ENCODE data around the gene GLDC. TPM values are rescaled to one million over a fixed set of nuclear protein-coding genes. Genes with fewer than 3 reads are reported as not detected.

Gene GLDC
- total and polyA plus RNA-seq, 10 of the 15 experiments (the other 5 are each of a cell fraction or from before 2014, with no cell fraction given): 33.1 to 165 (median 114) TPM

DNA sequence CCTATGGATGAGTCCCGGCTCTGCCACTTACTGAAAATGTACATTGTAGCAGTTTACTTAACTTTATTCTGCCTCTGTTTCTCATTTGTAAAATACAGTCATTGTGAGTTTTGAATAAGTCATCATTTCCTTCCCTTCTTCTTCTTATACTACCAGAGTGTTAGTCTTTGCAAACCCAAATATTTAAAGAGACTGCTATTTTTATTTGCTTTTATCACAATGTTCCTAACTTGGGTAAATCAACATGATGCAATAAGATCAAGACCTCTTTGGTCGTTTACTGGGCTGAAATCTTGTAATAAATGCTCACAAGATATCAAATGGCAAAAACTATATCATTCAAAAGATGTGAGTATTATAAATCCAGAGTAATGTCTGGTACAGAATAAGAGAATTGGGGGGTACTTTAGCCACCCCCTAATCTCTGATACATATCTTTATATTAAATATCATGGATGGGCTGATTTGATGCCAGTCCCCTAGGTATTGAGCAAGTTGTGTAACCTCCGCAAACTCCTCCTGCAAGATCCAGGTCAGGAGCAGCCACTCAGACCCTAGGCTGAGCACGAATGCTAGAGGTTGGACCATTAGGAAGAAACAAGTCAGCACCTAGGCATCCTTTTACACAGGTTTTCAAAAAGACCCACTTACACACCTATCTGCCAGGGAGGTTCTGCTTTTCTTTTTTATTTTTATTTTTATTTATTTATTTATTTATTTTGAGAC is 13.3 kb upstream of the GLDC start (continued):
- TF ChIP-seq, protein P1, sequence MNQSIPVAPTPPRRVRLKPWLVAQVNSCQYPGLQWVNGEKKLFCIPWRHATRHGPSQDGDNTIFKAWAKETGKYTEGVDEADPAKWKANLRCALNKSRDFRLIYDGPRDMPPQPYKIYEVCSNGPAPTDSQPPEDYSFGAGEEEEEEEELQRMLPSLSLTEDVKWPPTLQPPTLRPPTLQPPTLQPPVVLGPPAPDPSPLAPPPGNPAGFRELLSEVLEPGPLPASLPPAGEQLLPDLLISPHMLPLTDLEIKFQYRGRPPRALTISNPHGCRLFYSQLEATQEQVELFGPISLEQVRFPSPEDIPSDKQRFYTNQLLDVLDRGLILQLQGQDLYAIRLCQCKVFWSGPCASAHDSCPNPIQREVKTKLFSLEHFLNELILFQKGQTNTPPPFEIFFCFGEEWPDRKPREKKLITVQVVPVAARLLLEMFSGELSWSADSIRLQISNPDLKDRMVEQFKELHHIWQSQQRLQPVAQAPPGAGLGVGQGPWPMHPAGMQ (IDR thresholded peaks at IDR 0.05; ENCODE audit: borderline replicate concordance): no peak
- TF ChIP-seq RUNX3 (IDR thresholded peaks at IDR 0.05; ENCODE audit: low read length): no peak
- TF ChIP-seq, protein P2, sequence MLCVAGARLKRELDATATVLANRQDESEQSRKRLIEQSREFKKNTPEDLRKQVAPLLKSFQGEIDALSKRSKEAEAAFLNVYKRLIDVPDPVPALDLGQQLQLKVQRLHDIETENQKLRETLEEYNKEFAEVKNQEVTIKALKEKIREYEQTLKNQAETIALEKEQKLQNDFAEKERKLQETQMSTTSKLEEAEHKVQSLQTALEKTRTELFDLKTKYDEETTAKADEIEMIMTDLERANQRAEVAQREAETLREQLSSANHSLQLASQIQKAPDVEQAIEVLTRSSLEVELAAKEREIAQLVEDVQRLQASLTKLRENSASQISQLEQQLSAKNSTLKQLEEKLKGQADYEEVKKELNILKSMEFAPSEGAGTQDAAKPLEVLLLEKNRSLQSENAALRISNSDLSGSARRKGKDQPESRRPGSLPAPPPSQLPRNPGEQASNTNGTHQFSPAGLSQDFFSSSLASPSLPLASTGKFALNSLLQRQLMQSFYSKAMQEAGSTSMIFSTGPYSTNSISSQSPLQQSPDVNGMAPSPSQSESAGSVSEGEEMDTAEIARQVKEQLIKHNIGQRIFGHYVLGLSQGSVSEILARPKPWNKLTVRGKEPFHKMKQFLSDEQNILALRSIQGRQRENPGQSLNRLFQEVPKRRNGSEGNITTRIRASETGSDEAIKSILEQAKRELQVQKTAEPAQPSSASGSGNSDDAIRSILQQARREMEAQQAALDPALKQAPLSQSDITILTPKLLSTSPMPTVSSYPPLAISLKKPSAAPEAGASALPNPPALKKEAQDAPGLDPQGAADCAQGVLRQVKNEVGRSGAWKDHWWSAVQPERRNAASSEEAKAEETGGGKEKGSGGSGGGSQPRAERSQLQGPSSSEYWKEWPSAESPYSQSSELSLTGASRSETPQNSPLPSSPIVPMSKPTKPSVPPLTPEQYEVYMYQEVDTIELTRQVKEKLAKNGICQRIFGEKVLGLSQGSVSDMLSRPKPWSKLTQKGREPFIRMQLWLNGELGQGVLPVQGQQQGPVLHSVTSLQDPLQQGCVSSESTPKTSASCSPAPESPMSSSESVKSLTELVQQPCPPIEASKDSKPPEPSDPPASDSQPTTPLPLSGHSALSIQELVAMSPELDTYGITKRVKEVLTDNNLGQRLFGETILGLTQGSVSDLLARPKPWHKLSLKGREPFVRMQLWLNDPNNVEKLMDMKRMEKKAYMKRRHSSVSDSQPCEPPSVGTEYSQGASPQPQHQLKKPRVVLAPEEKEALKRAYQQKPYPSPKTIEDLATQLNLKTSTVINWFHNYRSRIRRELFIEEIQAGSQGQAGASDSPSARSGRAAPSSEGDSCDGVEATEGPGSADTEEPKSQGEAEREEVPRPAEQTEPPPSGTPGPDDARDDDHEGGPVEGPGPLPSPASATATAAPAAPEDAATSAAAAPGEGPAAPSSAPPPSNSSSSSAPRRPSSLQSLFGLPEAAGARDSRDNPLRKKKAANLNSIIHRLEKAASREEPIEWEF (IDR thresholded peaks at IDR 0.05; ENCODE audit: insufficient replicate concordance, low read depth, low read length): no peak
- TF ChIP-seq, protein P3, sequence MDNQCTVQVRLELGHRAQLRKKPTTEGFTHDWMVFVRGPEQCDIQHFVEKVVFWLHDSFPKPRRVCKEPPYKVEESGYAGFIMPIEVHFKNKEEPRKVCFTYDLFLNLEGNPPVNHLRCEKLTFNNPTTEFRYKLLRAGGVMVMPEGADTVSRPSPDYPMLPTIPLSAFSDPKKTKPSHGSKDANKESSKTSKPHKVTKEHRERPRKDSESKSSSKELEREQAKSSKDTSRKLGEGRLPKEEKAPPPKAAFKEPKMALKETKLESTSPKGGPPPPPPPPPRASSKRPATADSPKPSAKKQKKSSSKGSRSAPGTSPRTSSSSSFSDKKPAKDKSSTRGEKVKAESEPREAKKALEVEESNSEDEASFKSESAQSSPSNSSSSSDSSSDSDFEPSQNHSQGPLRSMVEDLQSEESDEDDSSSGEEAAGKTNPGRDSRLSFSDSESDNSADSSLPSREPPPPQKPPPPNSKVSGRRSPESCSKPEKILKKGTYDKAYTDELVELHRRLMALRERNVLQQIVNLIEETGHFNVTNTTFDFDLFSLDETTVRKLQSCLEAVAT (IDR thresholded peaks at IDR 0.05): no peak
- TF ChIP-seq, protein P4, sequence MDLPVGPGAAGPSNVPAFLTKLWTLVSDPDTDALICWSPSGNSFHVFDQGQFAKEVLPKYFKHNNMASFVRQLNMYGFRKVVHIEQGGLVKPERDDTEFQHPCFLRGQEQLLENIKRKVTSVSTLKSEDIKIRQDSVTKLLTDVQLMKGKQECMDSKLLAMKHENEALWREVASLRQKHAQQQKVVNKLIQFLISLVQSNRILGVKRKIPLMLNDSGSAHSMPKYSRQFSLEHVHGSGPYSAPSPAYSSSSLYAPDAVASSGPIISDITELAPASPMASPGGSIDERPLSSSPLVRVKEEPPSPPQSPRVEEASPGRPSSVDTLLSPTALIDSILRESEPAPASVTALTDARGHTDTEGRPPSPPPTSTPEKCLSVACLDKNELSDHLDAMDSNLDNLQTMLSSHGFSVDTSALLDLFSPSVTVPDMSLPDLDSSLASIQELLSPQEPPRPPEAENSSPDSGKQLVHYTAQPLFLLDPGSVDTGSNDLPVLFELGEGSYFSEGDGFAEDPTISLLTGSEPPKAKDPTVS (IDR thresholded peaks at IDR 0.05; ENCODE audit: low read depth, low read length): no peak

Measured in GM12878 (cell line).